Measurements from ENCODE around the gene BLOC1S4. TPM values are rescaled to one million over a fixed set of nuclear protein-coding genes. Genes with fewer than 3 reads are reported as not detected.
A peak's percentile ranks its signal among the peaks of the same experiment; 100 is the strongest.
"Not testable (repeated sequence)": the region's sequence is repeated elsewhere in the genome, so short reads cannot be mapped to it uniquely, and the experiment has no call there.

The BLOC1S4 gene
- polyA plus RNA-seq, 1 donor, result 11.5 TPM

DNA sequence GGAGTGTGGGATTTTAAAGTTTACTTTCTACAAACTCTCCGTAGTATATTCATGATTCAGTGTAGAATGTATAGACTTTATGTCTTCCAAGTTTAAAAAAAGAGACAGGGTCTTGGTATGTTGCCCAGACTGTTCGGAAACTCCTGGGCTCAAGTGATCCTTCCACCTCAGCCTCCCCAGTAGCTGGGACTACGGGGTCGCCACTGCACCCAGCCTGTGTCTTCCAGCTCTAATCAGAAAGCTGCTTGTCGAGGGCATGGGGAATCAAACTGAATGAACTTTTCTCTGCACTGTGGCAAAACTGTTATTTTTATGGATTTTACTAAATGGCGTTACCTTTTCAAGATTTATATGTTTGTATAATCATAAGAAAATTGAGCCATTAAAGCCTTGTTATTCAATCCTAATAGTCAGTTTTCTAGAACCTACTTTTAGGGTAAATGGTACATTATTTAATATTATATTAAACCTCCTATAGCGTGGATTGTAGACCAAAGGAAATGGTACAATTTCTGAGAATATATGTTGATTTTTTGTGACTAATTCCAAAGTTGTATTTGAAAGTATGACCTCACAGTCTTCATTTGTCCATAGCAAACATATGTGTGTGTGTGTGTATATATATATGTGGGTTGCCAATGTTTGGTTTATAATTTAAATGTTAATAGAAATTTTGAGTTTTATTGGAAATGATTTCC, 1.1 kb downstream of the BLOC1S4 start:
- DNase-seq, result no peak

DNA sequence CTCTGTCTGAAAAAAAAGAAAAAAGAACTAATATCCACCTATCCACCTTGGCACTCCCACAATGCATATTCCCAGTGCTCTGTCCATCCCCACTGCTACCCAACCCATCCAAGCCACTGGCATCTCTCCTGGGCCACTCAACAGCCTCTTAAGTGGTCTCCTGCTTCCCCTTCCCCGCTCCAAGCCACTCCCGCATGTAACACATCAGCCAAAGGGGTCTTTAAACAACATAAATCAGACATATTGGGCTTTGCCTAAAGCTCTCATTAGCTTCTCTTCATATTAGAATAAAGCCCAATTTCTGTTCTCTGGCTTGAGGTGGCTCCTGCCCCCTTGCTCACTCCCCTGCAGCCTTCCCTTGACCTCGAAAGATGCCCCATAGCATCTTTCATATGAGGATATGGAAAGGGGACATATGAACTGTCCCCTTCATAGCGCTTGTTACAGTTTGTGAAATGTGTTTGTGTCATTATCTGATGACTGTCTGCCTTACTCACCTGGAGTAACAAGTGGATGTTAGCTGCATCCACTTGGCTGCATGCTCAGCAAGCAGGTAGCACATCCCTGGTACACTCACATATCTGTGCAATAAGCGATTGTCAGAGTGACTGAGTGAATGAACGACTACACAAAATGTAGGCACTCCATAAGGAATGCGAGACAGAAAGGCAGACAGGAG, 3.1 kb downstream of the BLOC1S4 start:
- no peak for DNase-seq

DNA sequence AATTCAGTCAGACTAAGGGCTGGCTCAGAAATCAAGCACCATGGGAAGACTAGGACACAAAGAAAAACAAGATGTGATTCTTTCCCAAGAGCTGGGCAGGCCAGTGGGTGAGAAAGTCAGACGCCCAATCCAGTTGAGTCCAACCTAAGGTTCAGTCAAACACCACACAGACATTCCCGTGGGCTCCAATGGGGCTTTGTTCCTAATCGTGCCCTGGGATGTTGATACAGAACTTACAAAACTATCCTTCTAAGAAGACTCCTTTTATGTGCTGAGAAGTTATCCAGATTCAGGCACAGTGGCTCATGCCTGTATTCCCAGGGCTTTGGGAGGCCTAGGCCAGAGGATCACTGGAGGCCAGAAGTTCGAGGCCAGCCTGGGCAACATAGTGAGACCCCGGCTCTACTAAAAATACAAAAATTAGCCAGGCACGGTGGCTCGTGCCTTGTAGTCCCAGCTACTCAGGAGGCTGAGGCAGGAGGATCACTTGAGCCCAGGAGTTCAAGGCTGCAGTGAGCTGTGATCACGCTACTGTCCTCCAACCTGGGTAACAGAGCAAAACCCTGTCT, 3.7 kb downstream of the BLOC1S4 start:
- DNase-seq, result no peak

DNA sequence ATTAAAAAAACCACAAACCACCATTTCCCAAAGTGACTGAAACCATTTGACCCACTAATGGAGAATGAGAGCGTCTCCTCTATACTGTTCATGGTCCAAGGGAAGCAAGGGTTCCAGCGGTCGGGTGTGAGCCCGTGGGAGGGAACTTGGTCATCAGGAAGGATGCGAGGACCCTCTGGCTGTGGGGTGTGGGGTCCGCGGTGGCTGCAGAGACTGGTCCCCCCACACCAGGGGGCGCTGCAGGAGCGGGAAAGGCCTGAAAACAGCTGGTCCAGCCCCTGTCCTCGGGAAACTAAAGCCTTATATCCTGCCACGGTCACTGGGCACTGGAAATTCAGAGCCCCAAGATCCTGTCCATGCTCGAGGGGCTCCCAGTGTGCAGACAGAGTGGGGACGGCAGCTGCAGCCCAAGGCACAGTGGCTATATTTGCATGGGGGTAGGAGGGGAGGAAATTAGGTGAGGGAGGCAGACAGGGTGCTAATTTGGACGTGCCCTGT, 4.3 kb downstream of the BLOC1S4 start:
- DNase-seq, result peak; percentile 81

DNA sequence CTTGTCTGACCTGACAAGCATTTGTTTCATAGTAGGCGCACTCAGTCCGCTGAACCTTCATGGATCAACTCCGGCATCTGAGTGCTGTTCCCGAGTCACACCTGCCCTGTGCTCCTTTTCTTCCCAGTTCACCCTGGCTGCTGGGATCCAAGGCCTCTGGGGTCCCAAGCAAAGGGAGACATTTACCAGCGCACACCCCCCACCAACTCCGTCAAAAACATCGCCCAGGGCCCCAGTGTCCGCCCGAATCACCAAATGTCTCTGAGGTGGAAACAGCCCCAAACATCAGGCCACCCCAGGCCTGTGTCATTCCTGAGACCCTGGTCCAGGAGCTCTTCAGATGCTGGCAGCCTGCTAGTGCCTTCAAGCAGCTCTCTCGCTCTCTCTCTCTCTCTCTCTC, 5.1 kb downstream of the BLOC1S4 start:
- no peak for DNase-seq

DNA sequence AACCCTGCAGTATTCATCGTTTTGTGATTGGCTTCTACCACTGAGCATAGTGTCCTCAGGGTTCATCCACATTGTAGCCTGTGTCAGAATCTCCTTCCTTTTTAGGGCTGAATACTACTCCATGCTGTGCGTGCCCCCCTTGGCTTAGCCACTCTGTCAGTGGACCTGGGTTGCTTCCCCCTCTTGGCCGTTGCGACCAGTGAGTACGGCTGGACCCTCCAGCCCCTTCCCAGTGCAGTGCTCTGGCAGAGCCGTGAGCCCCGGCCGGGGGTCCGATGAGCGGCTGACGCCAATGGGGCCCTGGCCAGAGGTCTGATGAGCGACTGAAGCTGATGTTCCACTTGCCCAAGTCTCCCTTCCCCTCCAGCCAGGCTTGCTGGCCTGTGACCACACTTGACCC, 6.9 kb downstream of the BLOC1S4 start:
- DNase-seq, result no peak

DNA sequence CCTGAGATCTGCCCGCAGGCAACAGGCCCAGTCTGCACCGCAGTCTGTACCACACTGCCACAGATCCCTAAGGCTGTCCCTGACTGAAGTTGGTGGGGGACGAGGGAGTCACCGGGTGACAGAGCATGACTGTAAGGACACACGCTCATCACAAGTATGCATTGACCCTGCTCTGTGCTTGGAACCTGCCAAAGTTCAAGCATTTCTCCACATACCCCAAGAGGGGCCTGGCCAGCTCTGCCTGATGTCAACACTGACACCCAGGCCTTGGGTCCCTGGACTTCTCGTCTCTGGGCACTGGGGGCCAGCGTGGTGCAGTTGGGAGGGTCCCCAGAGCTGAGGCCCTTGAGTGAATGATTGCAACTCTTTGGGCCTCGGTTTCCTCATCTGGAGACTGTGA, 7.9 kb downstream of the BLOC1S4 start:
- no peak for DNase-seq

DNA sequence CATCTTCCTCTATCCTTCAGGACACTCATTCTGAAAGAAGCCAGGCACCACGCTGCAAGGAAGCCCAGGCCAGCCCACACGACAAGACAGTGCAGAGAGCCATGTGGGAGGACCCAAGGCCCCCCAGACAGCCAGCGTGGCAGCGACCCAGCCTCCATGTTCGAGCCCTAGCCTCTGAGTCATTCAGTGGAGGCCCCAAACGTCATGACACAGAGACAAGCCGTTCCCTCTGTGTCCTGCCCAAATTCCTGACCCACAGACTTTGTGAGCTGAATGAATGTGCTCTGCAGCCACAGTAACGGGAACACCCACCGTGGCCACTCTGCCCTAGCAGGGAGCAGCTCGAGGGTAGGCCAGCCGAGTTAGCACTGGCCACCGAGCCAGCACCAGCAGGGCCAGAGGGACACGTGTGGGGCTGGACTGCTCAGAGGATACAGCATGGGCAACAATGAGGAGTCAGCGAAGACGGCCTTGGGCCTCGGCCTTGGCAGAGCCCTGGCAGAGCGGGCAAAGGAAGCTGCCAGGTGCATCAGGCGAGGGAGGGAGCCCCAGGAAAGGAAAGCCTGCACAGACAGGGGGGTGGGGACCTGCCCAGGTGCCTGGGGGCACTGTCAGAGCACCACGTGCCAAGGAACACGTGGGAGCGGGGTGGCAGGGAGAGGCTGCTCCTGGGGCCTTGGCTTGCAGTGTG, 8.6 kb downstream of the BLOC1S4 start:
- no peak for DNase-seq

DNA sequence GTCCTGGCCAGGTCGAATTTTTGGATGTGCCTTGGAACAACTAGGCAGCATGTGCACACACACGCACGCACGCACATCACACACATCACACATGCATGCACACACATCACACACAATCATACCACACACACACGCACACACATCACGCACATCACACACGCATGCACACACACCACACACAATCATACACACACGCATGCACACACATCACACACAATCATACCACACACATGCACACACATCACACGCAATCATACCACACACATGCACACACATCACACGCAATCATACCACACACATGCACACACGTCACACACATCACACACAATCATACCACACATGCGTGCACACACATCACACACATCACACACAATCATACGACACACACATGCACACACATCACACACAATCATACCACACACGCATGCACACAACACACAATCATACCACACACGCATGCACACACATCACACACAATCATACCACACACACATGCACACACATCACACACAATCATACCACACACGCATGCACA, 9.5 kb downstream of the BLOC1S4 start:
- DNase-seq, result not testable (repeated sequence)

DNA sequence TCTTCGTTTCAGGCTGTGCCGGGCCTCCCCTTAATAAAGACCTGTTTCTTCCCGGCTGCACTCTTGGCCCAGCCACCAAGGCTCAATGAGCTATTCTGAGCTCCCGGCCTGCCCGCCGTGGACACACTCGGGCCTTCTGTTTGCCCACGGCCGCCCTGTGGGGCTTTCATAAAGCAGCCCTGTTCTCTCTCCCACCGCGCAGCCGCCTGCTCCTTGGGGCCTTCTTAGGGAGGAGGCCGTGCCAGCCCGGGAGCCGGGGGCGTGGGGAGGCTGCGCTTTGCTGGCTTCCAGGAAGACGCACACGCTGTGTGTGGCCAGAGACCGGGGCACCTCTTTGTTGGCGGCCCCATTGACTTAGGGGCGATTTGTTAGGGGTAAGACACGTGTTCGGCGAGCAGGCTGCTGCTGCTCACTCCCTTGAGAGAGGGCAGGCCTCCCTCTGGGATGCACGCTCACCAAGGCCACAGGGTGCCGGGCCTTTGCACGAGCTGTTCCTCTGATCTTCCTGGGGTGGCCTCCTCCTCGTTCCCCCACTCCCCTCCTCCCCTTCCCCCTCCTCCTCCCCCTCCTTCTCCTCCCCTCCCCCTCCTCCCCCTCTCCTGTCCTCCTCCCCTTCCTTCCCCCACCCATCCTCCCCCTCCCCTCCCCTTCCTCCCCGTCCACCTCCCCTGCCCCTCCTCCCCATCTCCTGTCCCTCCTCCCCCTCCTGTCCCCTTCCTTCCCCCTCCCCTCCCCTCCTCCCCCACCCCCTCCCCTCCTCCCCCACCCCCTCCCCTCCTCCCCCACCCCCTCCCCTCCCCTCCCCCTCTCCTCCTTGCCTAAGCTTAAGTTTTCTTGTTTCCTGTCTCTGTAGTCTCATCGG, 11.3 kb downstream of the BLOC1S4 start:
- DNase-seq, result no peak

DNA sequence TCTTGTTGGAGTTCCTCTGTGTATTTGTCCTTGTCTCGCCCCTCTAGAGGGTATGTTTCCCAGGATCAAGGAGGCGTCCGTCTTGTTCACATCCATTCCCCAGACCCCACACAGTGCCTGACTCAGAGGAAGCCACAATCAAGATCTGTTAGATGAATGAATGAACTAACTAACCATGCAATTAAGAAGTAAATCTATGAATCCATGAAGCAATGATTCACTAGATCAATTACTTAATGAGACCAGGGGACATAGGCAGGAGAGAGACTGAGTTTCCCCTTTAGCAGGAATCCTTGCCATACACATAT, 11.9 kb downstream of the BLOC1S4 start:
- DNase-seq, result no peak

DNA sequence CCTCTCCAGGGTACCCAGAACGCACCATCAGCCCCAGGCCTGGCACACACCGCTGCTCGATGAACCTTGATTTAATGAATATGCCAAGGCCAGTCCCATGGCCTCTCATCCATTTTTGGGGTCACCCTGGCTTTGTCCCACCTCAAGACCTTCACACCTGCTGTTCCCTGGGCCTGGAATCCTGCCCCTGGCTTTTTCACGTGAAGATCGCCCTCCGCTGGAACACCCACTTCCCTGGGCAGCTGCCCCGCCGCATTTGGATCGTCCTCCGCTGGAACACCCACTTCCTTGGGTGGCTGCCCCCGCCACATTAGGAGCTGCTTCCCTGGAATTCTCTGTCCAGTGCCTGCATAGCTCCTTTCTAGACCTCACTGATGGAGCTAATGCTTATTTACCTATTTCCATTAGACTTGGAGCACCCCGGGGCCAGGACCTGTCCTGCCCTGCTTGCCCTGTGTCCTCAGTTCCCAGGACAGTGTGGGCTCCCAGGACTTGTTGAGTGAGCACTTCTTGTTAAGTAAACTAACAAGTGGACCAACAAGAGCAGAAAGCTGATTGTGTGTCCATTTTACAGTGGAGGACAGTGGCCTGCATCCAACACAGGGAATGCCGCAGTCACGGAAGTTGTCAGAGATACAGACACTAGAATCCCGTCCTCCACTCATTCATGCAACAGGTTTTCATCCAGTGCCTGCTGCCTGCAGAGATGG, 12.5 kb downstream of the BLOC1S4 start:
- DNase-seq, result no peak

DNA sequence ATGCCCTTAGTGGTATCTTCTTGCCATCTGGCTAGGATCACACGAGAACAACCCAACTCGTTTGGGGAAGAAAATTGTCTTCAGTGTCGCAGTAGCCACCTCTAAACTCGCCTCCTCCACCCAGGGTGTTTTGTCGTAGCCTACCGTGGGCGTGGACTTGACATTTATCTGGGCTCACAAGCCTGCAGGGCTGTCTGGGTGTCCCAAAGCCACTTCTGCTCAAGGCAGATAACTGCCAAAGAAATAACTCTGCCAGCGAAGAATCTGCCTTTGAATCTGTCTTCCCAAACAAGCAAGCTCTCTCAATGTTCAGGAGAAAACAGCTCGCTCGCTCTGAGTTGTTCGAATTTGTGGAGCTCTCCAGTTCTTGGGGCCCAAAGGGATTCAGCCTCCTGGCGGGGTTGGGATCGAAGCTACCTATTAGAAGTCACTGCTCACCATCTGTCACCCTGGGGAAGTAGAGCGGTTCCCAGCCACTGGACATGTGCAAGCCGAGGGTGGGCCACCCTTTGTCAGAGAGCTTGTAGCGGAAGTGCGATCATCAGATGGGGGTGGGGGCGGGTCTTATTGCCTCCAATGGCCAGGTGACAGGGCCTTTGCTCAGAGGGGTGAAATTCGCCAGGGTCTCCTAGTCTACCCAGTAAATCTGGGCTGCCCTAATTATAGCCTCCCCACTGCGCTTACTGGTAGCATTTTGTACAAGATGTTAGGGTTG, 14.8 kb downstream of the BLOC1S4 start:
- DNase-seq, result no peak

DNA sequence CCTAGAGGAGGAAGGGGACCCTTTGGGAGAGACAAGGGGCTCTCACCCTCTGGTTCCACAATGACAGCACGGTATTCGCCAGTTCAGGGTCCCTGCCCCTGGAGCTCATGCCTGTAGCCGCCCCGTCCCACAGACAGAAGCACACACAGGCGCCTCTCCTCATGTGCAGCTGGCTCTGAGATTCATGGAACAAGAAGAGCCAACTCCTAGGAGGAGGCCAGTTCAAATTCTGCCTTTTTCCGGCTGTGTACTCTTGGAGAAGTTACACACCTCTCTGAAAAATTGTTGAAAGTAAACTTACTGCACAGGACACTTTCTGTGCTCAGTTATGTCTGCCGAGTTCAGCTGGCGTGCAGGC, 15.3 kb downstream of the BLOC1S4 start:
- no peak for DNase-seq

DNA sequence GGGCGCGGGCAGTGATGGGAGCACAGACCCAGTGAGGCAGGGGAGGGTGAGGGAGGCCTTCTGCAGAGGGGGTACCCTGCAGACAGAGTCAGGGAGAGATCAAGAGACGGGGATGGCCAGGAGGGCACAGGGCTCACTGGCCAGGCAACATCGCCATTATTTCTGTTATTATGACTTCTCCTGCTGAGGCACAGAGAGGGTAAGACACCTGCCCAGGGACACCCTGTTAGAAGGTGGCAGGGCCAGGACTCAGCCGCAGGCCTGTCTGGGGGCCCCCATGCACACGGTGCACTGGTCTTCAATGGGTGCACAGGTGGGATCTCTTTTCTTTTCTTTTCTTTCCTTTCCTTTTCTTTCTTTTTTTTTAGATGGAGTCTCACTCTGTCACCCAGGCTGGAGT, 15.8 kb downstream of the BLOC1S4 start:
- DNase-seq, result no peak

DNA sequence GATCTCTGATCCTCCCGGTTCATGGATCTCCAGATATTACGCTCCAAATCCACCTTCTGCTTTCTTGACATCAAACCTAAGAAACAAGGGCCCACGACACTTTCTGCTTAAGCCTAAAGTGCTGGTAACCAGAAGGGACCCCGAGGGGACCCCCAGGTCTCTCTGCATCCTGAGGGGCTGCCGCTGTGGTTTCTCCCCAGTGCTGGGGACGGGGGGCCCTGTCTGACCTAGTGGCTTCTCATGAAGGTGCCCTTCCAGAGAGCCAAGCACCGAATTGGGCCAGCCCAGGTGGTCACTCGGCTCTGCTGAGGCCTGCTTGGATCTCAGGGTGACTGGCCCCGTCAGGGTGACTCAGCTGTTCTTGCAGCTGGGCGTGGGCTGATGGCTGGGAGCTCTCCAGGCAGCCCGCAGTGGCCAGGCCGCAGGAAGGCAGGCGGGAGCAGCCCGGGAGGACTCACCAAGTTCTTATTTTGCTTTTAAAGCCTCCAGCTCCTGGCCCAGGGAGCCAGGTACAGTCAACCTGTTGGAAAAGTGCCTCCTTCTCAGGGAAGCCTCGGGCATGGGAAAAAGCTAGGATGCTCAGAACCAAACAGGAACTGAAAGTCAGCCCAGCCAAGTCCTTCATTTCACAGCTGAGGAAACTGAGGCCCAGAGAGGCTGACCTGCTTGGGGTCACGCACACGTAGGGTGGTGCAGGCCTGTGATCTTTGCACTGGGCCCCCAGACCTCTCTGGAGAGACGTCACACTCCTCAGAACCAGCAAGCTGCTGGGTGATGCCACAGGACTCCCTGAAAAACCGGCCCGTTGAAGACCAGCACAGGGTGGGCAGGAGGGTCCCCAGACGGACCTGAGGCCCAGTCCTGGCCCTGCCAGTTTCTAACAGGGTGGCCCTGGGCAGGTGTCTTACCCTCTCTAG, 16.7 kb downstream of the BLOC1S4 start:
- no peak for DNase-seq

DNA sequence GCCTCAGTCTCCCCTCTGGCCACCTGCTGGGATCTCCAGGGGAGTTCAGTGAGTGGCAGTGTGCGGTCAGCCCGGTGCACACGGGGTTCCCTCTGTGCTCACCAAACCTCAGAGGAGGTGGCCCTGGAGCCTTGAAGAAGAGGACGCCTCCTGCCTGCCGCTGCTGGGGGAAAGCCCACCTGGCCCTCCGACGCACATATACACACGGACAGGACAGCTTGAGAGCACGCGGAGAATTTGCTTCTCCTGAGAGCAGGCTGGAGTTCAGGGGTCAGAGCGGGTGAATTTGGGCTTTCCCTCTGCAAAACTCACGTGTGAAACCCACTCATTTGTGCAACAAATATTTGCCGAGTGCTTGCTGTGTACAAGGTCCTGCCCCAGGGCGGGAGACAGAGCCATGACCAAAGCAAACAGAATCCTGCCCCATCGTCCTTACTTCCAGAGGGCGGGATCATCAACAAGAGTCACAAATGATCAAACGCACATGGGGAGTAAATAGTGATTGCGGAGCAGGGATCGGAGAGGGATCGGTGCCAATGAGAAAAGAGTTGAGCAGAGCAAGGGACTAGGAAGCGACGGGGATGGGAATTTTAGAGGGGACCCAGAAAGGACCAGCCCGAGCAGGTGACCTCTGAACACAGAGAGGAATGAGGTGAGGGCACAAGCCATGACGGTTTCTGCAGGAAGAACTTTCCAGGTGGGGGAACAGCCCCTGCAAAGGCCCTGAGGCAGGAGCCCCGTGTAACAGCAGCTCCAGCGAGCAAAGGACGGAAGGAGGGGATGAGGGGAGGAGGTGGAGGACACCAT, 17.6 kb downstream of the BLOC1S4 start:
- no peak for DNase-seq

DNA sequence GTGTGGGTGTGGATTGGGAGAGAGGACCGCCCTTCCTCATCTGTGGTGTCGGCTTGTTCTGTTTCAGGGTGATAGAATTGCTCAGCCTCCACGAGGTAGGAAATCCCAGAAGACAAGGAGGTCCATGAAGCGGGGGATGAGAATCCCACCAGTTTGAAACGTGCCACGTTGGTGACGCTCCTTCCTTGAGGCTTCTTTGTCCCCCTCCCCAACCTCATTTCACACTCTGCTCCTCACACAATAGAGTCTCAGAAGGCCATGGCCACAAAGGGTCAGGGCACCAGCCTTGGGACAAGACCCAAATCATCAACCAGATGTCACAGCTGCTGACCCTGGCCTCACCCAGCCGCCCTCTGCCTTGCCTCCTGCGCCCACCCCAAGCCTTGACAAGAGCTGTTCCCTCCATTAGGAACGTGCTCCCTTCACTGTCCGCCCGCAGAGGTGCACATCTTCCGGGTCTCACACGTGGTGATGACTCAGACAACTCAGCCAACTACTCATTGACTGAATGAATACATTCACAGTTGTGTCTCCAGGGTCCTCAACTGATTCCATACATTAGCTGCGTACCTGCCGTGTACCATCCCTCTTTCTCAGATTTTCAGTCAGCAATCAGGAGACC, 18.3 kb downstream of the BLOC1S4 start:
- no peak for DNase-seq

Measured in left kidney (tissue), 2 donors.